Stomach (tissue), 4 donors: ENCODE results near the gene LRRC27.

Experiments
- CTCF ChIP-seq, 7 experiments: fragments of 450-650 bp in 4 of 7; fragments of 200-600 bp in 3 of 7; sonication (generic) in 3 of 7; IDR thresholded peaks; one replicate each; pipeline ENCODE4 v1.5.1; 2016 to 2019; ENCODE audit warnings: antibody characterized with exemption in 7 of 7, control low read depth in 2 of 7, mild to moderate bottlenecking in 1 of 7
- POLR2AphosphoS5 ChIP-seq, 3 donors: sonication (generic); formaldehyde crosslinking; IDR thresholded peaks; one replicate each; pipeline ENCODE4 v1.6.1; 2016; ENCODE audit warnings: antibody characterized with exemption in 3 of 3

GRCh38 chr10:132384618-132385388 is 52.8 kb downstream of the LRRC27 start:
- no peak for TF ChIP-seq CTCF (IDR thresholded peaks at IDR 0.05)
- TF ChIP-seq POLR2AphosphoS5 (IDR thresholded peaks at IDR 0.05) = no peak
